Measurements from ENCODE around the gene P2RX6.

- TF ChIP-seq CTCF (IDR thresholded peaks at IDR 0.05) (no peak), POLR2AphosphoS5 (IDR thresholded peaks at IDR 0.05; ENCODE audit: low read depth, low read length) (no peak)
These were observed 27.6 kb upstream of the P2RX6 start for GRCh38 chr22:20987375-20987774.

Measured in Panc1 (cell line).